ENCODE results near the gene IGLON5.

IGLON5 gene

GRCh38 chr19:51339687-51340656, 28.5 kb downstream of the IGLON5 start:
- FAIRE-seq = no peak

GRCh38 chr19:51341066-51341465, 29.6 kb downstream of the IGLON5 start:
- no peak for FAIRE-seq

GRCh38 chr19:51341976-51342580, 30.6 kb downstream of the IGLON5 start, which contains the start of gene VSIG10L:
Gene VSIG10L (minus strand): TSS chr19:51342139. CDS start chr19:51342124, 15 bp downstream.
- no peak for FAIRE-seq

GRCh38 chr19:51342631-51343569, 31.5 kb downstream of the IGLON5 start:
- FAIRE-seq = no peak

GRCh38 chr19:51345076-51345620, 33.7 kb downstream of the IGLON5 start:
- no peak for FAIRE-seq

GRCh38 chr19:51346742-51347141, 35.3 kb downstream of the IGLON5 start:
- FAIRE-seq = no peak

- FAIRE-seq = no peak
Measured at GRCh38 chr19:51347209-51347928, 35.9 kb downstream of the IGLON5 start.

- FAIRE-seq = no peak
Measured at GRCh38 chr19:51351266-51351990, 40.0 kb downstream of the IGLON5 start.

GRCh38 chr19:51352783-51353360, 41.4 kb downstream of the IGLON5 start:
- no peak for FAIRE-seq

- FAIRE-seq = no peak
Measured at GRCh38 chr19:51354103-51354741, 42.8 kb downstream of the IGLON5 start.

- no peak for FAIRE-seq
Measured at GRCh38 chr19:51354742-51355148, 43.3 kb downstream of the IGLON5 start.

GRCh38 chr19:51356159-51356801, 44.8 kb downstream of the IGLON5 start:
- FAIRE-seq = no peak

- FAIRE-seq = no peak
Measured at GRCh38 chr19:51357952-51358351, 46.5 kb downstream of the IGLON5 start.

GRCh38 chr19:51359294-51359693, 47.9 kb downstream of the IGLON5 start:
- no peak for FAIRE-seq

- no peak for FAIRE-seq
Measured at GRCh38 chr19:51361239-51361638, 49.8 kb downstream of the IGLON5 start.

GRCh38 chr19:51364200-51365106, 53.0 kb downstream of the IGLON5 start:
- no peak for FAIRE-seq

GRCh38 chr19:51365211-51365964, 53.9 kb downstream of the IGLON5 start:
- no peak for FAIRE-seq

- FAIRE-seq = no peak
Measured at GRCh38 chr19:51365965-51366388, 54.5 kb downstream of the IGLON5 start, which contains the start of gene ETFB. Gene ETFB (minus strand): TSS chr19:51366388. CDS start chr19:51366326, 62 bp downstream.
